Posterior vena cava (tissue), 2 donors: ENCODE data around the gene KHDRBS2. TPM values are rescaled to one million over a fixed set of nuclear protein-coding genes. Genes with fewer than 3 reads are reported as not detected.

Experiments
- DNase-seq: peaks from one replicate; pipeline ENCODE4 v3.0.0-alpha.2; 2020; ENCODE audit warnings: low spot score
- intact Hi-C, 2 donors: fragments of 100-400 bp; cut with DNase I; formaldehyde crosslinking; loops; one replicate each; pipeline versions ENCODE4 v1.14.1 to v1.14.2; 2022 to 2023
- total RNA-seq, 2 donors: library from RNA; stranded (reverse); fragmentation: NEBNext Ultra II Directional; extraction: Animal tissue kit (Norgen Biotek cat#: 25700); gene quantifications; one replicate each; pipeline ENCODE4 v1.2.1, GENCODE V29; 2021
- donor health status: DM: yes; HTN: yes; CAD: no.
- donor health status: DM: yes; HTN: yes; CAD: no.

KHDRBS2 gene
- total RNA-seq, 2 donors from 2014 or later = 0.14 to 0.28 TPM

- intact Hi-C loops = no loop called here
- DNase-seq = no peak
Observed at GRCh38 chr6:62045502-62045901, 240.5 kb downstream of the KHDRBS2 start.

- intact Hi-C loops = no loop called here
- DNase-seq = no peak
Observed at GRCh38 chr6:62043084-62043483, 242.9 kb downstream of the KHDRBS2 start.

GRCh38 chr6:62042429-62042828 is 243.6 kb downstream of the KHDRBS2 start:
- no peak for DNase-seq
- intact Hi-C loops = no loop called here

- no peak for DNase-seq
- intact Hi-C loops = no loop called here
Observed at GRCh38 chr6:62039605-62040004, 246.4 kb downstream of the KHDRBS2 start.

GRCh38 chr6:62037445-62037844 is 248.6 kb downstream of the KHDRBS2 start:
- no peak for DNase-seq
- intact Hi-C loops = no loop called here

- intact Hi-C loops = no loop called here
Observed at GRCh38 chr6:62035952-62036351, 250.1 kb downstream of the KHDRBS2 start.

GRCh38 chr6:62013719-62014118 is 272.3 kb downstream of the KHDRBS2 start:
- intact Hi-C loops = no loop called here
- no peak for DNase-seq

More at GRCh38 chr6:62035952-62036351, 250.1 kb downstream of the KHDRBS2 start:
- no peak for DNase-seq

- DNase-seq = no peak
- intact Hi-C loops = no loop called here
Observed at GRCh38 chr6:62009445-62009844, 276.6 kb downstream of the KHDRBS2 start.

- DNase-seq = no peak
- intact Hi-C loops = no loop called here
Observed at GRCh38 chr6:61989616-61990015, 296.4 kb downstream of the KHDRBS2 start.

GRCh38 chr6:61980622-61981021 is 305.4 kb downstream of the KHDRBS2 start:
- no peak for DNase-seq
- intact Hi-C loops = no loop called here

- DNase-seq = no peak
- intact Hi-C loops = no loop called here
Observed at GRCh38 chr6:61977947-61978346, 308.1 kb downstream of the KHDRBS2 start.

- no peak for DNase-seq
- intact Hi-C loops = no loop called here
Observed at GRCh38 chr6:61977099-61977498, 308.9 kb downstream of the KHDRBS2 start.

GRCh38 chr6:61959196-61959595 is 326.8 kb downstream of the KHDRBS2 start:
- intact Hi-C loops = no loop called here

GRCh38 chr6:61953851-61954250 is 332.2 kb downstream of the KHDRBS2 start:
- intact Hi-C loops = no loop called here
- DNase-seq = no peak

More at GRCh38 chr6:61959196-61959595, 326.8 kb downstream of the KHDRBS2 start:
- DNase-seq = no peak

- DNase-seq = no peak
- intact Hi-C loops = no loop called here
Observed at GRCh38 chr6:61951586-61951985, 334.4 kb downstream of the KHDRBS2 start.

GRCh38 chr6:61950811-61951210 is 335.2 kb downstream of the KHDRBS2 start:
- intact Hi-C loops = no loop called here
- no peak for DNase-seq

GRCh38 chr6:61949971-61950370 is 336.1 kb downstream of the KHDRBS2 start:
- no peak for DNase-seq
- intact Hi-C loops = no loop called here

- intact Hi-C loops = no loop called here
- DNase-seq = no peak
Observed at GRCh38 chr6:61949161-61949560, 336.9 kb downstream of the KHDRBS2 start.

GRCh38 chr6:61947311-61947947 is 338.6 kb downstream of the KHDRBS2 start:
- intact Hi-C loops = no loop called here
- DNase-seq = no peak

- intact Hi-C loops = no loop called here
- DNase-seq = no peak
Observed at GRCh38 chr6:61940919-61941318, 345.1 kb downstream of the KHDRBS2 start.

- intact Hi-C loops = no loop called here
- DNase-seq = no peak
Observed at GRCh38 chr6:61935242-61935846, 350.7 kb downstream of the KHDRBS2 start.
